ENCODE results near the gene PLET1. TPM values are rescaled to one million over a fixed set of nuclear protein-coding genes. Genes with fewer than 3 reads are reported as not detected.

The PLET1 gene
- total and polyA plus RNA-seq, 2 donors, result not detected

DNA sequence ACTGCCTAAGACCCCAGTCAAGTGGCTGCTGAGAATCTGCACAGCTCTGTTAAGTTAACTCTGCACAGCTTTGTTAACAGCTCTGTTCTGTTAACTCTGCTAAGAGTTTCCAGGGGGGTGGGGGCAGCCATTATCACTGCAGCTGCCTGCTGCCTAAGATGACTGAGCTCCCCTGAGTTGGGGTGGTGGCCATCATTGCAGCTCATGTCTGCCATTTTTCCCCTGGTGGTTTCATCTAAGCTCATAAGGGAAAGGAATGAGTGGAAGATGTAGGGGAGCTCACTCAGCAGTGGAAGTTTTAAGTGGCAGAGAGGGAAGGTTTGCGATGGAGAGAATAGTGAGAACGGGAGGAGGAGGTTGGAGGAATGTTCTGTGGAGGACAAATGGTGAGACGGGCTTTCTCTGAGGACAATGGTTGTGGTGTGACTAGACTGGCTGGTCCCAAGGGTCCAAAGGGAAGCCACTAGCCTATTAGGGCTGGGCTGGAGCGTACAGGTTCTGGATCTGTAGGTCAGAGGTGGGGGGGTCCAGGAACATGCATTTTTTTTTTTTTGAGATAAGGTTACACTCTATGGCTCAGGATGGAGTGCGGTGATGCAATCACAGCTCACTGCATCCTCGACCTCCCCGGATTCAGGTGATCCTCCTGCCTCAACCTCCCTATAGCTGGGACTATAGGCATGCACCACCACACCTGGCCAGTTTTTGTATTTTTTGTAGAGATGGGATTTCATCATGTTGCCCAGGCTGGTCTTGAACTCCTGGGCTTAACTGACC lies 13.5 kb upstream of the PLET1 start:
- WGBS, result 93% methylated on average over 7 of the region's 7 CpGs
- no peaks in the 10 kb centered on the region for H3K36me3 ChIP-seq (ENCODE audit: insufficient read depth)
- H3K4me3 ChIP-seq (ENCODE audit: low read depth, low read length), result no peak overlapping the region
- no peak for DNase-seq (ENCODE audit: extremely low spot score)
- no peak overlapping the region for H3K27ac ChIP-seq (ENCODE audit: low read depth)
- no peaks in the 10 kb centered on the region for H3K4me1 ChIP-seq (ENCODE audit: insufficient read depth)

DNA sequence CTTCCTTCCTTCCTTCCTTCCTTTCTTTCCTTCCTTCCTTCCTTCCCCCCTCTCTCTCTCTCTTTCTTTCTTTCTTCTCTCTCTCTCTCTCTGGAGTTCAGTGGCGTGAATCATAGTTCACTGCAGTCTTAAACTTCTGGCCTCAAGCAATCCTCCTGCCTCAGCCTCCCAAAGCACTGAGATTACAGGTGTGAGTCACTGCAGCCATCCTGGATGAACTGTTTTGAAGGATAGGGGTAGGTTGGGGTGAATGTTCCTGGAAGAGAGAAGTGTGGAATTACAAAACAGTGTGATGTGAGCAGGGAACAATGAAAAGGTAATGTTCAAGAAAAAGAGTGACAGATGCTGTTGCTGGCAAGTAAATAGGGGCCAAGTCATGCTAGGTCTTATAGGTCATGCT lies 12.4 kb upstream of the PLET1 start:
- Histone ChIP-seq H3K27ac (ENCODE audit: low read depth) (no peak overlapping the region), H3K36me3 (ENCODE audit: insufficient read depth) (no peaks in the 10 kb centered on the region), H3K4me3 (ENCODE audit: low read depth, low read length) (no peak overlapping the region), H3K4me1 (ENCODE audit: insufficient read depth) (no peaks in the 10 kb centered on the region)
- 93% methylated on average over 1 of the region's 1 CpG for WGBS
- DNase-seq (ENCODE audit: extremely low spot score), result no peak

DNA sequence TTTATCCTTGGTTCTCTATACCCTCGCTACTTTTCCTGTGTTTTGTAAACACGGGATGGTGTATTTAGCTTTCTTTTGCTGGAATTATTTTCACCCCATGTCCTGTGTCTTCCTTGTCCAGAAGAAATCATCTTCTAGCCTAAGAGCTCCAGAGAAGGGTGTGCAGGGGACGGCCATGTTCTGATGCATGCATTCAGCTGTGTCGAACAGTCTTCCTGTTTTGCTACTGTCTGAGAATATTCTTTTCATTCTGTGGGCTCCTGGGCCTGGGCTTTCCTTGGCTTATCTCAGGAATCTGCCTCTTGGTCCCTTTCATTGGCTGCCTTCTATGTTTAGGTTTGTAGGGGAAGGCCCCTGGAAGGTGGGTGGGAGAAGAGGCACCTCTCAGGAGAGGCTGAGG lies 10.6 kb upstream of the PLET1 start:
- DNase-seq (ENCODE audit: extremely low spot score), result no peak
- no peak overlapping the region for H3K27ac ChIP-seq (ENCODE audit: low read depth)
- no peaks in the 10 kb centered on the region for H3K4me1 ChIP-seq (ENCODE audit: insufficient read depth)

DNA sequence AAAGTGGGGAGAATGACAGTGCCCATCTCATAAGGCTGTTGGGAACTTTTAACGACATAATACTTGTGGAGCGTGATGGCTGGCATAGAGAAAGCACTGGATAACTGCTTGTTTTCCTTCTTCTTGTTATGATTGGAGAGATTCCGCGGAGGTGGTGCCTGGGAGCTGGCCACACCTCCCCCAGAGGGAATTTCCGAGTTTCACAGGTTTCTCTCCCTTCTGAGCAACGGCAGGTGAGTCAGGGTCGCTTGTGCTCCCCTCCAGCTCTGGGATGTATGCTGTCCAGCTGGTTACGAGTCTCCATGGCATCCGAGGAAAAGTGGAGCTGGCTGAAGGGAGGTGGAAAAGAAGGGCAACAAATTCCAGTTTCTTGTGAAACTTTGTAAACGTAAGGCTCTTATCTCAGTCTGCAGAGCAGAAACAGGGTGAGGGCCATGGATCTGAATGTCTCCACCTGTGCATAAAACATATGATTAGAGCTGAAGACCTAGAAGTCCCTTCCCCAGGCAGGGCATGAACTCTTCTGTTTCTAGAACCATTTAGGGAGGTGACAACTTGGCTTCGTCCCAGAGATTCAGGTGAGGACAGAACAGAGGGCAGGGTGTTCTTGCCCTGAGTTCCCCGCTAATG lies 10.0 kb upstream of the PLET1 start:
- H3K4me3 ChIP-seq (ENCODE audit: low read depth, low read length), result no peak overlapping the region
- H3K36me3 ChIP-seq (ENCODE audit: insufficient read depth), result no peaks in the 10 kb centered on the region
- no peak for DNase-seq (ENCODE audit: extremely low spot score)
- 64% methylated on average over 12 of the region's 12 CpGs for WGBS
- H3K27ac ChIP-seq (ENCODE audit: low read depth), result no peak overlapping the region
- H3K4me1 ChIP-seq (ENCODE audit: insufficient read depth), result no peaks in the 10 kb centered on the region

More for the DNA sequence above, 10.6 kb upstream of the PLET1 start:
- WGBS, result 94% methylated on average over 4 of the region's 4 CpGs
- H3K36me3 ChIP-seq (ENCODE audit: insufficient read depth), result no peaks in the 10 kb centered on the region
- H3K4me3 ChIP-seq (ENCODE audit: low read depth, low read length), result no peak overlapping the region

DNA sequence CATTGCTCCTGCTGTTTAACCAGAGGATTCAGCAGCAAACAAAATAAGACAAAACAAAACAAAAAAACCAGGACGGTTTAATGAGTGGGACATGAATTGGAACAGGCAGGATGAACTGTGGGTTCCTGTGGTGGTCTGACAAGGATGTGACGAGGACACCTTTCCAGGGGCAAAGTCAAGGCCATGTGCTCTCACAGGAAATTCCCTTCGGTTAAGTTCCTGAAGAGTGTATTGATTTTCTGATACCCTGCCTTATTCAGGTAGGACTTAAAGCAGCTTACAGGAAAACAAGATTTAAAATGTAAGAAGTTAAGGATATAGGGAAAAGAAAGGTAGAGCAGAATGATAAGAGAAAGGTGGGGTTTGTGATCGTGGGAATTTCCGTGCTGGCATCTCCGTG lies 8.5 kb upstream of the PLET1 start:
- no peaks in the 10 kb centered on the region for H3K36me3 ChIP-seq (ENCODE audit: insufficient read depth)
- no peaks in the 10 kb centered on the region for H3K4me1 ChIP-seq (ENCODE audit: insufficient read depth)
- H3K27ac ChIP-seq (ENCODE audit: low read depth), result no peak overlapping the region
- no peak overlapping the region for H3K4me3 ChIP-seq (ENCODE audit: low read depth, low read length)
- no peak for DNase-seq (ENCODE audit: extremely low spot score)
- 74% methylated on average over 6 of the region's 6 CpGs for WGBS

DNA sequence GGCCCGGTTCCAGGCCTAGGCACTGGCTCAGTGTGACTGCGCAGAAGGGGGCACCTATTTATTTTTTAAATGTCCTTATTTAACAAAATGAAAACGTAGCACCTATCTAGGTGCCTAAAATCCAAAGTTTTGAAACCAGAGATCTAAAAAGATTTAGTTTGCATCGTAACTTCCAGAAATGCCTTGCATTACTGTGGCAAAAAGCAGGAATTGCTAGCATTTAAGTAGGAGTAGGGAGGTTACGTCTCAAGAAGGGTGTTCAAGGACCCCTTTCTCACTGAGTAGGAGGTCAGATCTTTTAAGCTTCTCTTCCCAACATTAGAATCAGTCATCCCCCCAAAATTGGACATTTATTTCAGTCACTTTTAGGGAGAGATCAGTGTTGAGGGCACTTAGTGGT lies 7.7 kb upstream of the PLET1 start:
- H3K4me1 ChIP-seq (ENCODE audit: insufficient read depth), result no peaks in the 10 kb centered on the region
- 78% methylated on average over 5 of the region's 5 CpGs for WGBS
- no peaks in the 10 kb centered on the region for H3K36me3 ChIP-seq (ENCODE audit: insufficient read depth)
- no peak overlapping the region for H3K27ac ChIP-seq (ENCODE audit: low read depth)
- no peak overlapping the region for H3K4me3 ChIP-seq (ENCODE audit: low read depth, low read length)
- DNase-seq (ENCODE audit: extremely low spot score), result no peak

DNA sequence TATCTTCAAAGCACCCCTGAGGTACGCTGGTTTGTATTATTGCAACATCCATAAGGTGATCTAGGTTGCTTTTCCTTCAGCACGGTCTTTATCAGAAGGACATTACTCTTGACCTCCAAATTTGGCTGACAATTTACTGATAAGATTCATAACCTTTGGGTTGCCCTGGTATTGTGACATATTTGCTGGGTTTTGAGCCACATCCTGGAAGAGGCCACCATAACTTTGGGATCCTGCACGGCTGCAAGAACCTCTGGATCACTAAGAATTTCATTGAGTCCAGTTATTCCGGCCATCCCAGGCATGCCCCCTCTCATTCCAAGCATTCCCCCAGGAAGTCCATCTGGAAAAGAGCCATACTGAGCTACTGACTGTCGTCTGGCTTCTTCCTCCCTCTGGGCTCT lies 6.5 kb upstream of the PLET1 start:
- DNase-seq (ENCODE audit: extremely low spot score), result no peak
- no peak overlapping the region for H3K27ac ChIP-seq (ENCODE audit: low read depth)
- H3K36me3 ChIP-seq (ENCODE audit: insufficient read depth), result no peaks in the 10 kb centered on the region
- 42% methylated on average over 5 of the region's 5 CpGs for WGBS
- no peaks in the 10 kb centered on the region for H3K4me1 ChIP-seq (ENCODE audit: insufficient read depth)
- H3K4me3 ChIP-seq (ENCODE audit: low read depth, low read length), result no peak overlapping the region

DNA sequence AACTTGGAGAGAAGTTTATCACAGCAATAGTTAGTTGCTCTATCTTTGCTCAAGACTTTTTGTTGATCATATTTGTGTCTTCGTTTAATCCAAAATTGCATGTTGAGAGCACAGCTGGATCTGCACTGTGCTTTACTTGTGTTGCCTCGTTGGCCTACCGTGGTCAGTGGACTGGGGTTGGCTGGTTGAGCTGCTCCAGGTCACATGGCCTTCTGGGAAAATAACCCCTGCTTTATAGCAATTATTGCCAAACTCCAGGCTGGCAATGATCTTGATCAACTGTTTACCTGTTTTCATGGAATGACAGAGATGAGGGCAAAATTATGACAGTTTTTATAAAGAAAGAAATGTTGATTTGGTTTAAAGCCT lies 5.7 kb upstream of the PLET1 start:
- H3K4me3 ChIP-seq (ENCODE audit: low read depth, low read length), result no peak overlapping the region
- no peaks in the 10 kb centered on the region for H3K4me1 ChIP-seq (ENCODE audit: insufficient read depth)
- DNase-seq (ENCODE audit: extremely low spot score), result no peak
- H3K36me3 ChIP-seq (ENCODE audit: insufficient read depth), result no peaks in the 10 kb centered on the region
- whole genome bisulfite sequencing, result 46% methylated on average over 3 of the region's 3 CpGs
- no peak overlapping the region for H3K27ac ChIP-seq (ENCODE audit: low read depth)

DNA sequence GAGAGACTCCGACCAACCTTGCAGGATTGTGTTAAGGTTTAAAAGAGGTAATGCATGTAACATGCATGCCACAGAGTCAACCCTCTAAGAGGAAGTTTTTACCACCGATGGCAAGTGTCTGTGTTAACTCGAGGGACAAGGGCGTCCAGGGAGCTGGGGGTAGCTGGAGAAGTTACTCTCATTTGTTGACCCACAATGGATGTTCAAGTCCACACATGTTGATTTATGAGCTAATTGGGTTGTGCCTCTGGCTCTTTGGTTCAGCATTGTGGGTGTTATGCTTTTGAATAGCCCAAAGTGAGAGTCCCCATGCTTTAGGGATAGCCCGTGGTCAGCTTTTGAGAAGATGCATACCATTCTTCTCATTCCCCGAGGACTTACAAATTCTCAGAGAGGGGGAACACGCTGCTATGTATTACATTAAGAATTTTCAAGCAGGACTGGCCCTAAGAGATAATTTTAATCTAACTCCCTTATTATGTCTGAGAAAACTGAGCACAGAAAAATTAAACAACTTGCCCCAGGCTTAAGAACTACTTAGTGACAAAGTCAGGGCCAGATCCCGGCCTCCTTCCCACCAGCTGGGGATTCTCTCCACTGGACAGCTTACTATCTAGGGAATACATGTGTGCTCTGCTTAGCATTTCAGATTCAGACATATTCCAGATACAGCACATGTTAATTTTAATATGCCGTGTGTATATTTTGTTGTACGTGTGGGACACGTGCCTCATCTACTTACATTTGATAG lies 5.2 kb upstream of the PLET1 start:
- 31% methylated on average over 11 of the region's 11 CpGs for WGBS
- Histone ChIP-seq H3K4me1 (ENCODE audit: insufficient read depth) (no peaks in the 10 kb centered on the region), H3K27ac (ENCODE audit: low read depth) (no peak overlapping the region), H3K36me3 (ENCODE audit: insufficient read depth) (no peaks in the 10 kb centered on the region), H3K4me3 (ENCODE audit: low read depth, low read length) (no peak overlapping the region)
- no peak for DNase-seq (ENCODE audit: extremely low spot score)

DNA sequence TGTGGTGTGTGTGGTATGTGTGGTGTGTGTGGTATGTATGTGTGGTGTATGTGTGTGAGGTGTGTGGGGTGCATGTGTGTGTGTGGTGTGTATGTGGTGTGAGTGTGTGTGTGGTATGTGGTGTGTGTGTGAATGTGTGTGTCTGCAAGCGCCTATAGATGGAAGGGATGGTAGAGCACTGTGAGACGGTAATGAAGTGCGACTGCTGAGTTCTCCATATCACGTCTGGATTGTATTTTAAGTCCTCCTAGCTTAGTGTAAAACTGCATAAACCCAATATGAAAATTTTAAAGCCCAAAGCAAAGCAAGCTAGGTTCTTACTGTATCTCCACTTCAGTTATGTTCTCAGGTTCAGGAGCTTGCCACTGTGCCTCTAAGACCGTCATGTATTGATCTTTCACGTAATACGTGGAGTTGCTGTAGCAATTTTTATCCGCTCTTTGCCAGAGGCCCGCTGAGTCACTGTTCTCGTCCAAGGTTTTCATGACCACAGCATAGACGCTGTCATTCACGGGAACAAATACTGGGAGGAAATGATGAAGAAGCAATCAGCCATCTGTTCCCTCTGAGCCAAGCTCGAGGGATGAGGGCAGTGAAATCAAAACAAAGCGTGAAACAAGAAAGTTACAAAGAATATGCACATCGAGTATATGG lies 5.5 kb downstream of the PLET1 start:
- no peak for DNase-seq (ENCODE audit: extremely low spot score)
- H3K27ac ChIP-seq (ENCODE audit: low read depth), result no peak overlapping the region
- 69% methylated on average over 15 of the region's 15 CpGs for WGBS
- no peaks in the 10 kb centered on the region for H3K36me3 ChIP-seq (ENCODE audit: insufficient read depth)
- no peak overlapping the region for H3K4me3 ChIP-seq (ENCODE audit: low read depth, low read length)
- H3K4me1 ChIP-seq (ENCODE audit: insufficient read depth), result no peaks in the 10 kb centered on the region

DNA sequence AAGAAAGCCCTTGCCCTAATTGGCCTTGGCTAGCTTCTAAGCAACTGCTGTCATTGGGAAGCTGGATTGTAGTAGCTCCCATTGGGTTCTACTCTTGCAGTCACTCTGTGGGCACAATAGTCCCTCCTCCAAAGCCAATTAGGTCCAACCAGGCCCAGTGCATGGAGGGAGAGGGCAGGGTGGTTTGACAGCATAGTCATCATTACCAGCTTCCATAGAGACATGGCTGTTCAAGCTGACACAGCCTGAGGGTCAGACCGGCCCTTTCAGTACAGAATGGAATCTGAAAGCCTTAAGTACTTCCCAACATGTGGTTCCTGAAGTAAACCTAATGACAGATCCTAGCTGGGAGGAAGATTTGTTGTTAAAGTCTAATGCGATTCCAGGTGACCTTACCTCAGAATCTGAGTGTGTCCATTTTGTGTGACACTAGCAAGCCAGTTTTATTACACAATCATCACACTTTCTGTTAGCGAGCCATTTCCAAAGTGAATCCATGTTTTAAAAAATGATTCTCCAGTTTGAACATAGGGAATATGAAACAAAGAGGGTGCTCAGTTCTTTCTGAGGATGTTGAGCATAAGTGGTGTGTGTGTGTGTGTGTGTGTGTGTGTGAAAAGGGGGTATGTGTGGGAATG lies 6.9 kb downstream of the PLET1 start:
- 97% methylated on average over 3 of the region's 3 CpGs for WGBS
- H3K36me3 ChIP-seq (ENCODE audit: insufficient read depth), result no peaks in the 10 kb centered on the region
- no peak overlapping the region for H3K27ac ChIP-seq (ENCODE audit: low read depth)
- no peak for DNase-seq (ENCODE audit: extremely low spot score)
- H3K4me3 ChIP-seq (ENCODE audit: low read depth, low read length), result no peak overlapping the region
- H3K4me1 ChIP-seq (ENCODE audit: insufficient read depth), result no peaks in the 10 kb centered on the region

DNA sequence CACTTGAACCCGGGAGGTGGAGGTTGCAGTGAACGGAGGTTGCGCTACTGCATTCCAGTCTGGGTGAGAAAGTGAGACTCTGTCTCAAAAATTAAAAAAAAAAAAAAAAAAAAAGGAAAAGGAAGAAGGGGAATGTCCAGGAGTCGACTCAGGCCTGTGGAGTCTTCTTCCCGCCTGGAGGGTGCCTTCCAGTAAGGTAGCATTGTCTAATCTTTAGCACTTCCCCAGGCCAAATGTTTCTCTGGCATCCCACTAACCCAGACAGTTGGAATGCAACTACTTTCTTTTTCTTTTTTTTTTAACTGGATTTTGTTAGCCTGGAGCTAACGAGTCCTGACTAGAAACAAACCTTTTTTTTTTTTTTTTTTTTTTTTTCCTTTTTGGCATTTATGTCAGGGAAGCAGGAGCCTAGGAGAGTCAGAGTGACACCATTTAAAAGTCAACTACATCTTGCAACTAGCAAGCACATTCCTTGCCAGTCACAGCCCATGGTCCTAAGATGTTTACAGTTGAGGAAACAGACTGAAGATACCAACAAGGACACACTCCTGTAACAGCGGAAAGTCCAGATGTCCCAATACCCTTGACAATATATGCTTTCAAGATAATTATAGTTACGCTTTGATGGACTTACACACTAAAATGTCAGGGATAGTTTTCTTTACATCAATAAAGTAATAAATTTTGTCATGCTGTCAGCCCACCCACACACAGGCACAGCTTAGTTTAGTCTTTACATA lies 10.6 kb downstream of the PLET1 start:
- 73% methylated on average over 8 of the region's 8 CpGs for WGBS
- H3K4me1 ChIP-seq (ENCODE audit: insufficient read depth), result no peaks in the 10 kb centered on the region
- no peak overlapping the region for H3K27ac ChIP-seq (ENCODE audit: low read depth)
- H3K4me3 ChIP-seq (ENCODE audit: low read depth, low read length), result no peak overlapping the region
- H3K36me3 ChIP-seq (ENCODE audit: insufficient read depth), result no peaks in the 10 kb centered on the region
- no peak for DNase-seq (ENCODE audit: extremely low spot score)

DNA sequence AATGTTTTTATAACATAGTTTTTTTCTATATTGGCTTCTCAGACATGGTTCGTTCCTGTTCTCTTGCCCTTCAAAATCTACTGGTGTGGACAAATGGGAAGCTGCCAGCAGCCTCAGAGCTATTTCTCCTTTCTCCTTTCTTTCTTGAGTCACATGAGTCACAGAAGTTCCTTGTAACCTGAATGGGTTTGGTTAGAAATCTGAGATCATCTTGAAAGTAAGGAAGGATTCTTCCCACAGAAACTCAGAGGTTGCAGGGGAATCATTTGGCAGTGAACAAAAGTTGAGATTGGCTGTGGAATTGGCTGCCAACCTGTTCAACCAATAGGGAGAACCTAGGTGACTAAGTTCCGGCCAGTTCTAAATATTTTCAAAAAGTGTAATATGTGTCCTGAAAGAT lies 12.5 kb downstream of the PLET1 start:
- H3K36me3 ChIP-seq (ENCODE audit: insufficient read depth), result no peaks in the 10 kb centered on the region
- no peak overlapping the region for H3K27ac ChIP-seq (ENCODE audit: low read depth)
- H3K4me3 ChIP-seq (ENCODE audit: low read depth, low read length), result no peak overlapping the region
- 89% methylated on average over 2 of the region's 2 CpGs for WGBS
- no peak for DNase-seq (ENCODE audit: extremely low spot score)
- H3K4me1 ChIP-seq (ENCODE audit: insufficient read depth), result no peaks in the 10 kb centered on the region
